Measurements from ENCODE around the gene TK2.
"Not testable (repeated sequence)": the region's sequence is repeated elsewhere in the genome, so short reads cannot be mapped to it uniquely, and the experiment has no call there.

TK2 gene

GRCh38 chr16:66575060-66575459, 25.1 kb upstream of the TK2 start:
- no peak for DNase-seq (ENCODE audit: low read depth)
- no peak overlapping the region for H3K4me3 ChIP-seq (ENCODE audit: low read depth, low read length)

GRCh38 chr16:66574531-66574930, 24.6 kb upstream of the TK2 start:
- DNase-seq (ENCODE audit: low read depth) = no peak
- H3K4me3 ChIP-seq (ENCODE audit: low read depth, low read length) = no peak overlapping the region

DNA sequence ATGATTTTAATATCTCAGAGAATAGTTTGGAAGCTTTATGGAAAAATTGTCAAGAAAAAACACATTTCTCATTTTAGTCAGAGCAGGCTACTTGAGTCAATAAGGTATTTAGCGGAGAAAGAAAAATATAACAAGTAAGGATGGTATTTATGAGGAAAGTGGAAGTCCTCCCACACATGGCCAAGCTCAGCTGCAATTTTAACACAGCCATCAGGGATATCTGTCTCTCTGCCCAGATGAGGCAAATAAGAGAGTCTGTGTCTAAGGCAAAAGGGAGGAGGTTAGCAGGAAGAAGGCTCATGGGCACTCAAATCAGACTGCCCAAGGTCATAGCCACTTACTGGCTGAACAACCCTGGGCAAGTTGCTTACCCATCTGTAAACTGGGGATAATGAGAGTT, 24.2 kb upstream of the TK2 start:
- DNase-seq (ENCODE audit: low read depth) = no peak

GRCh38 chr16:66572356-66572755, 22.4 kb upstream of the TK2 start:
- no peak overlapping the region for H3K4me3 ChIP-seq (ENCODE audit: low read depth, low read length)
- DNase-seq (ENCODE audit: low read depth) = no peak

More for the DNA sequence above, 24.2 kb upstream of the TK2 start:
- H3K4me3 ChIP-seq (ENCODE audit: low read depth, low read length) = no peak overlapping the region

- DNase-seq (ENCODE audit: low read depth) = peak; percentile 60
- H3K4me3 ChIP-seq (ENCODE audit: low read depth, low read length) = no peak overlapping the region
These were observed 20.0 kb upstream of the TK2 start for GRCh38 chr16:66569827-66570405.

GRCh38 chr16:66569131-66569530, 19.2 kb upstream of the TK2 start:
- H3K4me3 ChIP-seq (ENCODE audit: low read depth, low read length) = no peak overlapping the region
- peak; percentile 33 for DNase-seq (ENCODE audit: low read depth)

DNA sequence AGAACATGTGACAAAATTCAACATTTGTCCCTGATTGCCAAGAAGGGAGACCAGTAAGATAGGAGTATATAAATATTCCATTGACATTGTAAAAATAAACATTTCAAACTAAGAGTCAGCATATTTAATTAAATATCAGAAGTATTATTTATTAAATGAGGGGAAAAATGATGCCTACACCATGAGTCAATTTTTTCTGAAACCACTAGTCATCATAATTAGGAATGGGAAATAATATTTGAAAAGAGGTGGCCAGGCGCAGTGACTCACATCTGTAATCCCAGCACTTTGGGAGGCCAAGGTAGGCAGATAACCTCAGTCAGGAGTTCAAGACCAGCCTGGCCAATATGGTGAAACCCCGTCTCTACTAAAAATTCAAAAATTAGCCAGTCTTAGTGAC, 18.4 kb upstream of the TK2 start:
- DNase-seq (ENCODE audit: low read depth) = no peak
- no peak overlapping the region for H3K4me3 ChIP-seq (ENCODE audit: low read depth, low read length)

- not testable (repeated sequence) for DNase-seq (ENCODE audit: low read depth); H3K4me3 ChIP-seq (ENCODE audit: low read depth, low read length)
These were observed 17.3 kb upstream of the TK2 start for GRCh38 chr16:66567270-66567669.

- no peak within 1 kb of the TSS for H3K4me3 ChIP-seq (ENCODE audit: low read depth, low read length)
- DNase-seq (ENCODE audit: low read depth) = no peak
These were observed 16.4 kb upstream of the TK2 start, which contains the start of gene CMTM1 for GRCh38 chr16:66566051-66566901. CMTM1 (plus strand) TSS chr16:66566439; CDS start chr16:66566514, 75 bp downstream.

DNA sequence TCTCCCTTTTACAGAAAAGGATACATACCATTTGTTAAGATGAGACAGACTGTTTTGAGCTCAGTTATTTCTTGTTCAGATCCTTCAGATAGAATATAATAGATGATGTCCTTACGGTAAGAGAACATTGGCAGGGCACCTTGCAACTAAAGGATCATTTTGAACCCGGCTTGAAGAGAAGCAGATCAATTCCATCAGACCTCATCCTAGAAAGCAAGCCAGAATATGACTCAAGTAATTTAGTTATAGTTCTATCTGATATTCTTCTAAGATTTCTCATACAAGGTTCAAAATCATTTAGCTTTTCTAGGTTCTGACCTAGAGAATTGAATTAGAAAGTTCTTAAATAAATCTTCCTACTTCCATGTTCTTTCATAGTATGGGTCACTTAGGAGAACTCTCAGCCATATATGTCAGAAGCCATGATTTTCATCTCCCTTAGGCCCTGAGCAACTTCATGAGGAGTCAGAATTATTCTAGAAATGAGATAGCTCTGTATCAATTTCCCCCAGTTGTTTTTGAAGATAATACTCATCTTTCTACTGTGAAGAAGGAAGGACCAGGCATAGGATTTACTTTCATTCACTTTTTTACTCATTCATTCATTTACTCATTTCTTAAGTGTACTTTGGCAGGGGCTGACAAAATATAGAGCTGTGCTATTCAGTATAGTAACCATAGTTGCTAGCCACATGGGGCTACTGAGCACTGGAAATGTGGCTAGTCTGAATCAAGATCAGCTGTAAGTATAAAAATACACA, 13.8 kb upstream of the TK2 start:
- no peak overlapping the region for H3K4me3 ChIP-seq (ENCODE audit: low read depth, low read length)

DNA sequence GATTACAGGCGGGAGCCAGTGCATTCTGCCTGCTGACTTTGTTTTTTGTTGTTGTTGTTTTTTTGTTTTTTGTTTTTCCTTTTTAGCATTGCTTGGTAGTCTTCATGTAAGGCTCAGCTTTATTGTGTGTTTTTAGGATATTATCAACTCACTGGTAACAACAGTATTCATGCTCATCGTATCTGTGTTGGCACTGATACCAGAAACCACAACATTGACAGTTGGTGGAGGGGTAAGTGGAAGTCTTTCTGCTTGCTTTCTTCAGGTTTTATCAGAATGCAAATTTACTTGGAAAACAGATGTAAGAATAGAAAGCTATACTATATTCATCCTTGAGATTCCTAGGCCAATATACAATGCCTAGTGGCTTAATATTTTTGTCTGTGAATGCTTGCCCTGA, 13.1 kb upstream of the TK2 start:
- DNase-seq (ENCODE audit: low read depth) = no peak

More for the DNA sequence above, 13.8 kb upstream of the TK2 start:
- no peak for DNase-seq (ENCODE audit: low read depth)

DNA sequence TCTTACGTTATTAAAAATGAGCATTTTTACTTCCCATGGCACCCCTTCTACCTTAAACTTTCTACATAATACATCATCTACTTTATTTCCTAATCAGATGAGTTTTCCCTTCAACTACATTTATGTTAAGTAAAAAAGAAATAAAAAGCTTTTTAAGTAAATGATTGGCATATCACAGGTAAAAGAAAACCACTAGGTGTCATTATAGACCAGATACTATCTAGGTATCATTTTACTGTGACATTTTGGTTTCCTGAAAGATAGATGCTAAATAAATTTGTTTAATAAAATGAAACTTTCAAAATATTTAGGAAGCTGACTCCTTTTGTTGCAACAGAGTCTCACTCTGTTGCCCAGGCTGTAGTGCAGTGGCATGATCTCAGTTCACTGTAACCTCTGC, 12.5 kb upstream of the TK2 start:
- DNase-seq (ENCODE audit: low read depth) = no peak
- no peak overlapping the region for H3K4me3 ChIP-seq (ENCODE audit: low read depth, low read length)

More for the DNA sequence above, 13.1 kb upstream of the TK2 start:
- no peak overlapping the region for H3K4me3 ChIP-seq (ENCODE audit: low read depth, low read length)

DNA sequence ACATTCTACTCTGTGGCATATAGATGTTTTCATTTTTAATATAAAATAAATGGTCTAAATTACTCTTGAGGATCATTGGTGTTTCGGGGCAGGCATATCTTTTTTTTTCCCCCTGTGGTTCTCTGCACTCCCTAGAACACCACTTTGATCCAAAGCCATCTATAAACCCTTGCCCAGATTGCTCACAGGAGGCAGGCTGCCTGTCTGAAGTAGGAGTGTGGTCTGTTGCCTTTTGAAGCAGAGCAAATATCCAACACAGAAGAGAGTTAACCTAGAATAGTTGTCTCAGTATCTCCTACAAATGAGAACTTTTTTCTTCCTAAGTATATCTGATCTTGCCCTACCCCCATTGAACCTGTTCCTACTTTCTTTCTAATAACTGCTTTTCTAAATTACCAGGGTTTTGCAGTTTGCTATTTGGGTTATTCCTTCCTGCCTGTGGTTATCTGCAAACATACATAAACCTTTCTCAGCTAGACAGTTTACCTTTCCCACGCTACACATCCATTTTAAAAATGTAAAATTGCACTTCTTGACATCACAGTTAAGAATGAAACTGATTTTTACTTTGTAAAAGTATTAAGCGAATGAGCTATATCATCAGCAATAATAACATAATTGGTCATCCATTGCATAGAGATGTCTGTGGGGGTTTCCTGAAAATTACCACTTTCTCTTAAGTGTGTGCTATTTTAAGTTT, 11.6 kb upstream of the TK2 start:
- H3K4me3 ChIP-seq (ENCODE audit: low read depth, low read length) = no peak overlapping the region
- no peak for DNase-seq (ENCODE audit: low read depth)

DNA sequence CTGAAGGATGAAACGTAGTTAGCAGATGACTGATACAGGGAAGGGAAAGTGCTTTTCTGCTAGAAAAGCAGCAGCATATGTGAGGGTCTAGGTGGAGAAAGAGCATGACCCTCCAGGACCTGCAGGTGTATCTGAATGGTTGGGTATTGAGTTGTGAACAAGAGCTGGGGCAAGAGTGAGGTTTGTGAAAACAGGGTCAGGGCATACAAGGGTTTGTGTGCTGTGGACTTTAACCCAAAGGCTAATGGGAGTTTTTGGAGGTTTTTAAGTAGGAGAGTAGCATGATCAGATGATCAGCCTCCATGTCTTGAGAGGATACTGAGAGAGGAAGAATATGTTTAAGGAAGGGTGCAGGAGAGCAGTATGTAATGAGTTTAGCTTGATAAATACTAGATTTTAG, 10.2 kb upstream of the TK2 start:
- no peak for DNase-seq (ENCODE audit: low read depth)

GRCh38 chr16:66554495-66554894, 4.6 kb upstream of the TK2 start:
- DNase-seq (ENCODE audit: low read depth) = no peak
- H3K4me3 ChIP-seq (ENCODE audit: low read depth, low read length) = no peak overlapping the region

More for the DNA sequence above, 10.2 kb upstream of the TK2 start:
- H3K4me3 ChIP-seq (ENCODE audit: low read depth, low read length) = no peak overlapping the region

- DNase-seq (ENCODE audit: low read depth) = no peak
- no peak overlapping the region for H3K4me3 ChIP-seq (ENCODE audit: low read depth, low read length)
These were observed 4.1 kb upstream of the TK2 start for GRCh38 chr16:66554021-66554420.

GRCh38 chr16:66553223-66553622, 3.3 kb upstream of the TK2 start:
- peak overlapping the region; percentile 65 for H3K4me3 ChIP-seq (ENCODE audit: low read depth, low read length)
- DNase-seq (ENCODE audit: low read depth) = no peak

DNA sequence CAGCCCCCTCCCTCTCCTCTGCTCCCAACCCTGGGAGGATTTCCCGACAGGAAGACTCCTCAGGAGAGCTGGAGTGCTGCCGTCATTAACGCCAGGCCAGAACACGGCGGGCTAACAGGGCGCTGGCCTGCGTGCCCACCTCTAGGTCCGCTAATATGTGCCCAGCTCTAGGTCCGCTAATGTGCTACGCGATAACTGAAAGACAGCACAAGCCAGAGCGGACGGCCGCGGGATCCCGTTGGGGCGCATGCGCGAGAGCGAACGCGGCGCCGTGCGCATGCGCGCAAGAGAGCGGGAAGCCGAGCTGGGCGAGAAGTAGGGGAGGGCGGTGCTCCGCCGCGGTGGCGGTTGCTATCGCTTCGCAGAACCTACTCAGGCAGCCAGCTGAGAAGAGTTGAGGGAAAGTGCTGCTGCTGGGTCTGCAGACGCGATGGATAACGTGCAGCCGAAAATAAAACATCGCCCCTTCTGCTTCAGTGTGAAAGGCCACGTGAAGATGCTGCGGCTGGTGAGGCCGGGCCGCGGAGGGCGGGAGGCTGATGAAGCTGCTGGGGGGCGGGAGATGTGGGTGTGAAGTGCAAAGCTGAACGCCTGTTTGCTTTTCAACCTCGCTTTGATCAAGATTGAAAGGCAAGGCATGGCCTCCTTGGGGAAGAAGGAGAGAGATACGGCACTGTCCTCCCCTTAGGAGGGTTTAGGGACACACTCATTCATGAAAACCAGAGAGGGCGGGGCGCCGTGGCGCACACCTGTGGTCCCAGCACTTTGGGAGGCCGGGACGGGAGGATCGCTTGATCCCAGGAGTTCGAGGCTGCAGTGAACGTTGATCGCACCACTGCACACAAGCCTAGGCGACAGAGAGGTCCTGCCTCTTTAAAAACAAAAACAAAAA, 2.6 kb upstream of the TK2 start, which contains the start of gene CKLF:
CKLF (plus strand) TSS at position 291 of the 892 bp plus-strand sequence; CDS start at position 431, 140 bp downstream.
- H3K4me3 ChIP-seq (ENCODE audit: low read depth, low read length) = peak within 1 kb of the TSS; percentile 65
- peak; percentile 48 for DNase-seq (ENCODE audit: low read depth)

Measured in skeletal muscle cell (primary cell).